Liver (tissue), 9 donors: Measurements from ENCODE around the gene EIPR1. TPM values are rescaled to one million over a fixed set of nuclear protein-coding genes. Genes with fewer than 3 reads are reported as not detected.

Experiments used
- DNase-seq: peaks from one replicate; pipeline ENCODE4 v3.0.0-alpha.2; 2017; ENCODE audit warnings: low spot score
- H3K27ac ChIP-seq, 2 donors: one replicate each; pipeline ENCODE4 v1.7.0; 2013; ENCODE audit warnings: inconsistent platforms in 2 of 2, low read length in 2 of 2, control low read depth in 1 of 2, low read depth in 1 of 2, mild to moderate bottlenecking in 1 of 2
- H3K27me3 ChIP-seq, 4 donors: one replicate each; pipeline versions ENCODE4 v1.6.1 to v1.7.0; 2013; ENCODE audit warnings: low read length in 3 of 4, inconsistent platforms in 1 of 4, mild to moderate bottlenecking in 1 of 4, moderate library complexity in 1 of 4; ENCODE audit not compliant: control insufficient read depth in 4 of 4, insufficient read depth in 4 of 4
- H3K36me3 ChIP-seq, 4 donors: one replicate each; pipeline versions ENCODE4 v1.6.1 to v1.7.0; 2013; ENCODE audit warnings: low read length in 3 of 4, mild to moderate bottlenecking in 3 of 4, low read depth in 1 of 4, moderate library complexity in 1 of 4; ENCODE audit not compliant: control insufficient read depth in 4 of 4, insufficient read depth in 3 of 4
- H3K4me1 ChIP-seq, 4 donors: one replicate each; pipeline versions ENCODE4 v1.6.1 to v1.7.0; 2013; ENCODE audit warnings: low read length in 3 of 4, mild to moderate bottlenecking in 3 of 4, moderate library complexity in 1 of 4; ENCODE audit not compliant: control insufficient read depth in 4 of 4, insufficient read depth in 4 of 4
- H3K4me3 ChIP-seq, 3 donors: one replicate each; pipeline versions ENCODE4 v1.6.1 to v1.7.0; 2013; ENCODE audit warnings: low read length in 3 of 3, control low read depth in 1 of 3, low read depth in 1 of 3, mild to moderate bottlenecking in 1 of 3
- H3K9ac ChIP-seq, 2 donors: one replicate each; pipeline ENCODE4 v1.7.0; 2013; ENCODE audit warnings: low read length in 2 of 2, mild to moderate bottlenecking in 2 of 2, moderate library complexity in 2 of 2, control low read depth in 1 of 2, low read depth in 1 of 2
- H3K9me3 ChIP-seq, 4 donors: one replicate each; pipeline versions ENCODE4 v1.6.1 to v1.7.0; 2013; ENCODE audit warnings: low read length in 3 of 4; ENCODE audit not compliant: control insufficient read depth in 4 of 4
- CTCF ChIP-seq: fragments of 150-350 bp; IDR thresholded peaks from 2 replicates; pipeline ENCODE4 v1.5.1; 2017; ENCODE audit warnings: improper control_type of control experiment, low read depth, low read length; ENCODE audit not compliant: missing input control
- EGR1 ChIP-seq, 2 donors: IDR thresholded peaks; 2 replicates each; pipeline ENCODE4 v1.6.1; 2016 to 2018; ENCODE audit warnings: antibody characterized with exemption in 2 of 2, low read depth in 2 of 2
- FOXA1 ChIP-seq: IDR thresholded peaks from 2 replicates; pipeline ENCODE4 v1.6.1; 2016; ENCODE audit warnings: antibody characterized with exemption
- FOXA2 ChIP-seq: IDR thresholded peaks from 2 replicates; pipeline ENCODE4 v1.6.1; 2016; ENCODE audit warnings: antibody characterized with exemption
- GABPA ChIP-seq, 2 donors: IDR thresholded peaks in 1 of 2; conservative IDR thresholded peaks in 1 of 2; 2 replicates each; pipeline ENCODE4 v1.6.1; 2016; ENCODE audit warnings: antibody characterized with exemption in 2 of 2, mild to moderate bottlenecking in 1 of 2, moderate library complexity in 1 of 2
- HNF4A ChIP-seq, 2 donors: conservative IDR thresholded peaks; 2 replicates each; pipeline ENCODE4 v1.6.1; 2016; ENCODE audit warnings: antibody characterized with exemption in 2 of 2, mild to moderate bottlenecking in 2 of 2
- HNF4G ChIP-seq: IDR thresholded peaks from 2 replicates; pipeline ENCODE4 v1.6.1; 2016; ENCODE audit warnings: antibody characterized with exemption
- JUND ChIP-seq, 2 donors: IDR thresholded peaks; 2 replicates each; pipeline ENCODE4 v1.6.1; 2016; ENCODE audit warnings: antibody characterized with exemption in 2 of 2
- MAX ChIP-seq: IDR thresholded peaks from 2 replicates; pipeline ENCODE4 v1.6.1; 2016; ENCODE audit warnings: antibody characterized with exemption
- NR2F2 ChIP-seq: IDR thresholded peaks from 2 replicates; pipeline ENCODE4 v1.6.1; 2016; ENCODE audit warnings: antibody characterized with exemption
- RAD21 ChIP-seq, 2 donors: IDR thresholded peaks; 2 replicates each; pipeline ENCODE4 v1.6.1; 2016; ENCODE audit warnings: antibody characterized with exemption in 2 of 2, mild to moderate bottlenecking in 2 of 2
- REST ChIP-seq: IDR thresholded peaks from 2 replicates; pipeline ENCODE4 v1.6.1; 2016; ENCODE audit warnings: antibody characterized with exemption, mild to moderate bottlenecking
- RXRA ChIP-seq, 2 donors: IDR thresholded peaks; 2 replicates each; pipeline ENCODE4 v1.6.1; 2017 to 2018; ENCODE audit warnings: antibody characterized with exemption in 2 of 2, mild to moderate bottlenecking in 1 of 2
- SP1 ChIP-seq: IDR thresholded peaks from 2 replicates; pipeline ENCODE4 v1.6.1; 2018; ENCODE audit warnings: antibody characterized with exemption, mild to moderate bottlenecking
- TAF1 ChIP-seq: conservative IDR thresholded peaks from 2 replicates; pipeline ENCODE4 v1.6.1; 2016; ENCODE audit warnings: antibody characterized with exemption, mild to moderate bottlenecking
- YY1 ChIP-seq: IDR thresholded peaks from 2 replicates; pipeline ENCODE4 v1.6.1; 2016; ENCODE audit warnings: antibody characterized with exemption, mild to moderate bottlenecking
- WGBS: extraction: QIAGEN DNeasy Blood & Tissue Kit; methylation state at CpG from one replicate; pipeline ENCODE4 v1.1.7; 2013; 5-methylcytosine and 5-hydroxymethylcytosine counted together
- polyA plus RNA-seq, 2 donors: library from polyadenylated mRNA; stranded (reverse) in 1 of 2; unstranded in 1 of 2; fragments of 200-250 nt in 1 of 2; fragments of >200 nt in 1 of 2; fragmentation: Nextera tagmentation in 1 of 2; extraction: Ambion mirVana in 1 of 2; gene quantifications; one replicate each; pipeline versions ENCODE4 v1.2.1 to v1.2.3, GENCODE V29; 2013 to 2015
- total RNA-seq, 2 donors: library from RNA; depleted of rRNA; stranded (reverse); fragments of >200 nt; gene quantifications; one replicate each; pipeline ENCODE4 v1.2.3, GENCODE V29; 2014
- TF ChIP-seq, protein P1 (sequence below): IDR thresholded peaks from 2 replicates; pipeline ENCODE4 v1.6.1; 2016; ENCODE audit warnings: antibody characterized with exemption
- TF ChIP-seq, protein P2 (sequence below): IDR thresholded peaks from 2 replicates; pipeline ENCODE4 v1.6.1; 2016; ENCODE audit warnings: antibody characterized with exemption
- donor health status: healthy.
- donor health status: healthy.
- donor health status: healthy.
- donor health status: healthy.
- donor health status: healthy.

EIPR1 gene
- total and polyA plus RNA-seq, 4 donors: 7.6 to 12.1 (median 11.4) TPM

DNA sequence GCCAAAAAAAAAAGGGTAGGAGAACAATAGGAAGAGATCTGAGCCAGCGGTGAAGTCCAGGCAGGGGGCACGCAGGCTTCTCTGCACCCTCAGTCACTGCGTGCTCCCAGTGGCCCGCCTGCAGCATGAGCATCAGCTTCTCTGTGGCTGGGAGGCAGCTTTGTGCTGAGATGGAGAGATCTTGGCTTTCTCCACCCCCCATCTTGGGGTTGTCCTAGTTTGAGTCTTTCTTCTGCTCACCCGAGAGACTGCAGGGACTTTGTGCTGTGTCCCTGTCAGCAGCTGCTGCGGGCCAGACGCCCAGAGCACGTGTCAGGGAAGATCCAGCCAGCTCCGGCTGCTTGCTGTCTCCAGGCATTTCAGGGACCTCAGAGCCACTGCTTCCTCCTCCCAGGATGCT lies 22.2 kb upstream of the EIPR1 start:
- no peak for TF ChIP-seq REST
- no peak for TF ChIP-seq RXRA (IDR thresholded peaks at IDR 0.05)
- TF ChIP-seq, protein P1, sequence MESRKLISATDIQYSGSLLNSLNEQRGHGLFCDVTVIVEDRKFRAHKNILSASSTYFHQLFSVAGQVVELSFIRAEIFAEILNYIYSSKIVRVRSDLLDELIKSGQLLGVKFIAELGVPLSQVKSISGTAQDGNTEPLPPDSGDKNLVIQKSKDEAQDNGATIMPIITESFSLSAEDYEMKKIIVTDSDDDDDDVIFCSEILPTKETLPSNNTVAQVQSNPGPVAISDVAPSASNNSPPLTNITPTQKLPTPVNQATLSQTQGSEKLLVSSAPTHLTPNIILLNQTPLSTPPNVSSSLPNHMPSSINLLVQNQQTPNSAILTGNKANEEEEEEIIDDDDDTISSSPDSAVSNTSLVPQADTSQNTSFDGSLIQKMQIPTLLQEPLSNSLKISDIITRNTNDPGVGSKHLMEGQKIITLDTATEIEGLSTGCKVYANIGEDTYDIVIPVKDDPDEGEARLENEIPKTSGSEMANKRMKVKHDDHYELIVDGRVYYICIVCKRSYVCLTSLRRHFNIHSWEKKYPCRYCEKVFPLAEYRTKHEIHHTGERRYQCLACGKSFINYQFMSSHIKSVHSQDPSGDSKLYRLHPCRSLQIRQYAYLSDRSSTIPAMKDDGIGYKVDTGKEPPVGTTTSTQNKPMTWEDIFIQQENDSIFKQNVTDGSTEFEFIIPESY: no peak
- no peak for TF ChIP-seq YY1
- no peak for TF ChIP-seq SP1
- TF ChIP-seq, protein P2, sequence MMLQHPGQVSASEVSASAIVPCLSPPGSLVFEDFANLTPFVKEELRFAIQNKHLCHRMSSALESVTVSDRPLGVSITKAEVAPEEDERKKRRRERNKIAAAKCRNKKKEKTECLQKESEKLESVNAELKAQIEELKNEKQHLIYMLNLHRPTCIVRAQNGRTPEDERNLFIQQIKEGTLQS: no peak
- TF ChIP-seq FOXA2: no peak
- no peak for TF ChIP-seq RAD21 (IDR thresholded peaks at IDR 0.05)
- no peak for TF ChIP-seq JUND (IDR thresholded peaks at IDR 0.05)
- TF ChIP-seq HNF4A (conservative IDR thresholded peaks at IDR 0.05): no peak
- TF ChIP-seq CTCF: no peak
- TF ChIP-seq HNF4G: no peak
- no peak for TF ChIP-seq FOXA1
- TF ChIP-seq MAX: no peak
- no peak overlapping the region for H3K27ac ChIP-seq
- DNase-seq: no peak
- no peak overlapping the region for H3K9ac ChIP-seq
- peaks cover 3 to 17% (median 4%) of the 10 kb centered on the region in 4 donors for H3K9me3 ChIP-seq
- no peaks in the 10 kb centered on the region for H3K27me3 ChIP-seq
- H3K36me3 ChIP-seq: peaks cover 8 to 20% (median 19%) of the 10 kb centered on the region in 4 donors
- H3K4me3 ChIP-seq: no peak overlapping the region
- no peaks in the 10 kb centered on the region for H3K4me1 ChIP-seq
- WGBS: 73% methylated on average over 9 of the region's 9 CpGs

- WGBS: 52% methylated on average over 3 of the region's 3 CpGs
- no peaks in the 10 kb centered on the region for H3K4me1 ChIP-seq
- no peak overlapping the region for H3K9ac ChIP-seq
- H3K9me3 ChIP-seq: peaks cover 3 to 17% (median 4%) of the 10 kb centered on the region in 4 donors
- H3K27me3 ChIP-seq: no peaks in the 10 kb centered on the region
- H3K36me3 ChIP-seq: peaks cover 8 to 20% (median 19%) of the 10 kb centered on the region in 4 donors
- no peak overlapping the region for H3K27ac ChIP-seq
- H3K4me3 ChIP-seq: no peak overlapping the region
- no peak for DNase-seq
- no peak for TF ChIP-seq RAD21 (IDR thresholded peaks at IDR 0.05)
- TF ChIP-seq GABPA (IDR thresholded peaks at IDR 0.05 in 1 of 2, conservative IDR thresholded peaks at IDR 0.05 in 1 of 2): no peak
- TF ChIP-seq EGR1 (IDR thresholded peaks at IDR 0.05; ENCODE audit: low read depth in 2 of 2): no peak
- TF ChIP-seq YY1: no peak
- TF ChIP-seq, protein P1: no peak
- no peak for TF ChIP-seq SP1
- no peak for TF ChIP-seq FOXA1
- TF ChIP-seq, protein P2: no peak
- no peak for TF ChIP-seq RXRA (IDR thresholded peaks at IDR 0.05)
- TF ChIP-seq REST: no peak
- TF ChIP-seq NR2F2: no peak
- no peak for TF ChIP-seq HNF4G
- TF ChIP-seq JUND (IDR thresholded peaks at IDR 0.05): no peak
- TF ChIP-seq TAF1: no peak
Measured at GRCh38 chr2:3399381-3399780, 21.8 kb upstream of the EIPR1 start.
